HepG2 (cell line): ENCODE data around the gene BST1. TPM values are rescaled to one million over a fixed set of nuclear protein-coding genes. Genes with fewer than 3 reads are reported as not detected.

ENCODE experiments used
- CCDC6 ChIP-seq: sonication (generic); formaldehyde crosslinking; IDR thresholded peaks from 2 replicates; pipeline ENCODE4 v1.8.1; 2022; ENCODE audit warnings: mild to moderate bottlenecking, missing genetic modification reagents, moderate library complexity
- GFI1 ChIP-seq: sonication (generic); formaldehyde crosslinking; IDR thresholded peaks from 2 replicates; pipeline ENCODE4 v1.5.0; 2020; ENCODE audit warnings: missing genetic modification reagents, mild to moderate bottlenecking, borderline replicate concordance
- MLLT10 ChIP-seq: sonication (generic); formaldehyde crosslinking; IDR thresholded peaks from 2 replicates; pipeline ENCODE4 v1.4.0; 2020; ENCODE audit warnings: missing genetic modification reagents
- MLXIP ChIP-seq: sonication (generic); formaldehyde crosslinking; IDR thresholded peaks from 2 replicates; pipeline ENCODE4 v1.9.0; 2021; ENCODE audit warnings: missing genetic modification reagents, borderline replicate concordance
- MTA1 ChIP-seq: sonication (generic); formaldehyde crosslinking; IDR thresholded peaks from 2 replicates; pipeline ENCODE4 v1.4.0; 2020; ENCODE audit warnings: missing genetic modification reagents, mild to moderate bottlenecking, borderline replicate concordance
- MYNN ChIP-seq: sonication (generic); formaldehyde crosslinking; IDR thresholded peaks from 2 replicates; pipeline ENCODE4 v1.4.0; 2020; ENCODE audit warnings: mild to moderate bottlenecking, low read depth, missing genetic modification reagents
- NKX3-1 ChIP-seq: sonication (generic); formaldehyde crosslinking; IDR thresholded peaks from 2 replicates; pipeline ENCODE4 v1.5.0; 2020; ENCODE audit warnings: missing genetic modification reagents
- PLSCR1 ChIP-seq: sonication (generic); formaldehyde crosslinking; IDR thresholded peaks from 2 replicates; pipeline ENCODE4 v1.5.0; 2020; ENCODE audit warnings: missing genetic modification reagents, mild to moderate bottlenecking, borderline replicate concordance
- RXRA ChIP-seq: sonication (generic); formaldehyde crosslinking; IDR thresholded peaks from 2 replicates; pipeline ENCODE4 v1.5.1; 2020; ENCODE audit warnings: missing genetic modification reagents
- TCF7L2 ChIP-seq: IDR thresholded peaks from 2 replicates; pipeline ENCODE4 v1.6.1; 2011; ENCODE audit warnings: mild to moderate bottlenecking, low read depth, low read length, moderate library complexity
- ZBTB20 ChIP-seq: sonication (generic); formaldehyde crosslinking; IDR thresholded peaks from 2 replicates; pipeline ENCODE4 v1.8.1; 2023; ENCODE audit warnings: missing genetic modification reagents, low read depth, mild to moderate bottlenecking, borderline replicate concordance
- ZNF224 ChIP-seq: sonication (generic); formaldehyde crosslinking; IDR thresholded peaks from 2 replicates; pipeline ENCODE4 v1.5.0; 2020; ENCODE audit warnings: mild to moderate bottlenecking, missing genetic modification reagents
- ZNF264 ChIP-seq: sonication (generic); formaldehyde crosslinking; IDR thresholded peaks from 2 replicates; pipeline ENCODE4 v1.4.0; 2020; ENCODE audit warnings: missing genetic modification reagents
- ZNF468 ChIP-seq: sonication (generic); formaldehyde crosslinking; IDR thresholded peaks from 2 replicates; pipeline ENCODE4 v1.8.0; 2022; ENCODE audit warnings: mild to moderate bottlenecking, moderate library complexity, missing genetic modification reagents
- ZNF503 ChIP-seq: sonication (generic); formaldehyde crosslinking; IDR thresholded peaks from 2 replicates; pipeline ENCODE4 v1.4.0; 2020; ENCODE audit warnings: missing genetic modification reagents
- polyA plus RNA-seq, 8 experiments: library from polyadenylated mRNA; depleted of rRNA in 3 of 8; stranded (reverse) in 7 of 8; unstranded in 1 of 8; fragments of >200 nt; fragmentation: Illumina TruSeq in 4 of 8; extraction: Trizol in 4 of 8; gene quantifications; 2 replicates each; pipeline versions ENCODE4 v1.2.1 to v1.2.3, GENCODE V29; 2011 to 2016; ENCODE audit warnings: low read depth in 4 of 8, missing spikeins in 1 of 8, mixed read lengths in 1 of 8; ENCODE audit not compliant: insufficient read depth in 1 of 8
- total RNA-seq, 5 experiments: library from RNA; depleted of rRNA; stranded (reverse); fragments of >200 nt; fragmentation: Illumina TruSeq; extraction: Trizol; gene quantifications; 2 replicates each; pipeline ENCODE4 v1.2.3, GENCODE V29; 2016; ENCODE audit warnings: low read depth in 1 of 5
- TF ChIP-seq, protein P1 (sequence below): sonication (generic); formaldehyde crosslinking; IDR thresholded peaks from 2 replicates; pipeline ENCODE4 v1.4.0; 2020; ENCODE audit warnings: missing genetic modification reagents, borderline replicate concordance

The BST1 gene
- total and polyA plus RNA-seq, 2 of the 13 experiments (the other 11 are each of a cell fraction or from before 2014, with no cell fraction given): 0.09 to 0.49 TPM

GRCh38 chr4:15681372-15682241 lies 21.3 kb upstream of the BST1 start, which contains the start of gene FAM200B (continued):
- TF ChIP-seq, protein P1, sequence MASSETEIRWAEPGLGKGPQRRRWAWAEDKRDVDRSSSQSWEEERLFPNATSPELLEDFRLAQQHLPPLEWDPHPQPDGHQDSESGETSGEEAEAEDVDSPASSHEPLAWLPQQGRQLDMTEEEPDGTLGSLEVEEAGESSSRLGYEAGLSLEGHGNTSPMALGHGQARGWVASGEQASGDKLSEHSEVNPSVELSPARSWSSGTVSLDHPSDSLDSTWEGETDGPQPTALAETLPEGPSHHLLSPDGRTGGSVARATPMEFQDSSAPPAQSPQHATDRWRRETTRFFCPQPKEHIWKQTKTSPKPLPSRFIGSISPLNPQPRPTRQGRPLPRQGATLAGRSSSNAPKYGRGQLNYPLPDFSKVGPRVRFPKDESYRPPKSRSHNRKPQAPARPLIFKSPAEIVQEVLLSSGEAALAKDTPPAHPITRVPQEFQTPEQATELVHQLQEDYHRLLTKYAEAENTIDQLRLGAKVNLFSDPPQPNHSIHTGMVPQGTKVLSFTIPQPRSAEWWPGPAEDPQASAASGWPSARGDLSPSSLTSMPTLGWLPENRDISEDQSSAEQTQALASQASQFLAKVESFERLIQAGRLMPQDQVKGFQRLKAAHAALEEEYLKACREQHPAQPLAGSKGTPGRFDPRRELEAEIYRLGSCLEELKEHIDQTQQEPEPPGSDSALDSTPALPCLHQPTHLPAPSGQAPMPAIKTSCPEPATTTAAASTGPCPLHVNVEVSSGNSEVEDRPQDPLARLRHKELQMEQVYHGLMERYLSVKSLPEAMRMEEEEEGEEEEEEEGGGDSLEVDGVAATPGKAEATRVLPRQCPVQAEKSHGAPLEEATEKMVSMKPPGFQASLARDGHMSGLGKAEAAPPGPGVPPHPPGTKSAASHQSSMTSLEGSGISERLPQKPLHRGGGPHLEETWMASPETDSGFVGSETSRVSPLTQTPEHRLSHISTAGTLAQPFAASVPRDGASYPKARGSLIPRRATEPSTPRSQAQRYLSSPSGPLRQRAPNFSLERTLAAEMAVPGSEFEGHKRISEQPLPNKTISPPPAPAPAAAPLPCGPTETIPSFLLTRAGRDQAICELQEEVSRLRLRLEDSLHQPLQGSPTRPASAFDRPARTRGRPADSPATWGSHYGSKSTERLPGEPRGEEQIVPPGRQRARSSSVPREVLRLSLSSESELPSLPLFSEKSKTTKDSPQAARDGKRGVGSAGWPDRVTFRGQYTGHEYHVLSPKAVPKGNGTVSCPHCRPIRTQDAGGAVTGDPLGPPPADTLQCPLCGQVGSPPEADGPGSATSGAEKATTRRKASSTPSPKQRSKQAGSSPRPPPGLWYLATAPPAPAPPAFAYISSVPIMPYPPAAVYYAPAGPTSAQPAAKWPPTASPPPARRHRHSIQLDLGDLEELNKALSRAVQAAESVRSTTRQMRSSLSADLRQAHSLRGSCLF (CRISPR knock-in tag): no peak
- TF ChIP-seq ZNF264 (CRISPR knock-in tag) (0 out of 2 replicates have a peak, but pooled peaks have one; percentile 79), PLSCR1 (no peak), GFI1 (CRISPR knock-in tag) (no peak; the same call in 1 of the 2 replicates), ZNF503 (CRISPR knock-in tag) (no peak; the same call in 1 of the 2 replicates), CCDC6 (CRISPR knock-in tag) (peak; percentile 82), MLLT10 (no peak), ZNF468 (CRISPR knock-in tag) (no peak; the same call in 1 of the 2 replicates), TCF7L2 (no peak), ZBTB20 (CRISPR knock-in tag) (peak; percentile 52; the same call in 1 of the 2 replicates), MYNN (CRISPR knock-in tag) (peak; percentile 68; the same call in 1 of the 2 replicates), NKX3-1 (CRISPR knock-in tag) (peak; percentile 66; the same call in 1 of the 2 replicates), RXRA (peak; percentile 76), MLXIP (0 out of 2 replicates have a peak, but pooled peaks have one; percentile 18), ZNF224 (CRISPR knock-in tag) (no peak), MTA1 (CRISPR knock-in tag) (peak; percentile 11; the same call in 1 of the 2 replicates)
